NCI-H446 (cell line): Measurements from ENCODE around the gene FLOT2.
"Not testable (repeated sequence)": the region's sequence is repeated elsewhere in the genome, so short reads cannot be mapped to it uniquely, and the experiment has no call there.

ENCODE experiments used
- DNase-seq, 2 experiments: peaks; one replicate each; lab custom pipeline; 2025; lab: John Stamatoyannopoulos, UW

The FLOT2 gene

GRCh38 chr17:28843816-28844148, 53.8 kb downstream of the FLOT2 start:
- no peak for DNase-seq

DNA sequence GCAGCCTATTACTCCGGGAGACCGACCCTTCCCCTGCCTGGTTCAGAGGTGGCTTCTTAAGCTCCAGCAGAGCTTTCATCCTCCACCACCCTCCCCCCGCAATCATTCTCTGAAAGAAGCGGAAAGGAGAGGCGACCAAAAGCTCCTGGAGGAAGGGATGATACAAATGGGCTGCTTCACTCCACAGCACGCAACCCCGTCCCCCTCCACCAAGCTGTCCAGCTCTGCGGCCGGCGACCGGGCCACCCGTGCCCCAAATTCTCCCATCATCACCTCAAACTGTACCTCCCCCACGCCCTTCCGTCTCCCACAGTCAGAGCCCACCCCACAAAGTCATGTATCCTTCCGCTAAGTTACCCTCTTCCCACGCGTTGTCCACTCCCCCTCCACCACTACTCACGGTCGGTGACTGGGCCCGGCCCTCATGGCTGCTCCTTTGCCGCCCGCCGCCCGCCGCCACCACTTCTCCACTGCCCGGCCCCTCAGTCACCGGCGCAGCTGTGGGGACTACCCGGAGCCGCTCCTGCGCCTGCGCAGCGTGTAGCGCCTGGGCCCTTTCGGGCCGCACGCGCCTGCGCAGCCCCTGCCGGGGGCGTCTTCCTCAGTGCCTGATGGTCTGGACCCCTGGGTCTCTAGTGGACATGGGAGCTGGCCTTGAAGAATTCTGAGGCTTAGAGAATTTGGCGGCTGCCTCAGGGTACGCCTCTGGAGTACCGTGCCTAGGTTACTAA, 55.1 kb downstream of the FLOT2 start, which contains the start of gene FAM222B:
Gene FAM222B (minus strand): TSS at position 509 of the 731 bp plus-strand sequence. CDS start 76,123 bp downstream, outside the sequence.
- peak; percentile 62 to 91 for DNase-seq

DNA sequence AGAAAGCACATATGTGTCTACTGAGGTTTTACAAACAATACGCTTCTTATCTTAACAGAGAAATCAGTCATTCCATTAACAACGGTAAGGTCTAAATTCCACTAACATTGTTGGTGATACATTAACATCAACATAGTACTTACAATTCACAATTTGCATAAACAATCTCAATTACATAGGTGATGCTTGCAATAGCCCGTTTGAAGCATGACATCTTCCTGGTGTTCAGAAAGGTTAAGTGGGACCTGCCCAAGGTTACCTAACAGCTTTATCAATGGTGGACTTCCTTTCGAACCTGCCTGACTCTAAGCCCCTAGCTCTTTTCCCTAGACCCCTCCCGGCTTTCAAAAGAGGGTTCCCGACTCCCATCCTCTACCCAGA, 55.6 kb downstream of the FLOT2 start:
- no peak for DNase-seq

DNA sequence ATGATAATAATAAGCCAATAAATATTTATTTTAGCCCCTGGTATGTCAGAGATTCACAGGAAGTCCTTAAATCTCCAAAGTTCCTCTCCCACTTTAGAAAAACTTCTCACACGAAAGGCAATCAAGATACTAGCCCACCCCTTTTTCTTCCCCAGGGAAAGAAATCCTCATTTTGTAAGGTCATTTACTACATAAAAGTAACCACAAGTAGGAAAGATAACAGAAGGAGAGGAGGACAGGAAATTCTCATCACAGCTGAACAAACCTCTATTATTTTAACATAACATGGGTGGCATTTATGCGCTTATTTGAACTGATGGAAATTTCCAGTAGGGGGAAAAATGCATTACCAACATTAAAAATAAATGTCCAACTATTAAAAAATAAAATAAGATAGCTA, 58.3 kb downstream of the FLOT2 start:
- no peak for DNase-seq

DNA sequence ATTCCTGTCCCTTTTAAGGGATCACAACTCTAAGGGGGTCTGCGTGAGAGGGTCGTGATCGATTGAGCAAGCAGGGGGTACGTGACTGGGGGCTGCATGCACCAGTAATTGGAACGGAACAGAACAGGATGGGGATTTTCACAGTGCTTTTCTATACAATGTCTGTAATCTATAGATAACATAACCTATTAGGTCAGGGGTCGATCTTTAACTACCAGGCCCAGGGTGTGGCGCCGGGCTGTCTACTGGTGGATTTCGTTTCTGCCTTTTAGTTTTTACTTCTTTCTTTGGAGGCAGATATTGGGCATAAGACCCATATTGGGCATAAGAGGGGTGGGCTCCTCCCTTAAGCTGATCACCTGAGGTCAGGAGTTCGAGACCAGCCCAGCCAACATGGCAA, 61.0 kb downstream of the FLOT2 start:
- DNase-seq: not testable (repeated sequence)

- DNase-seq: no peak
Observed at GRCh38 chr17:28834420-28834819, 63.1 kb downstream of the FLOT2 start.
